ENCODE measurements around the gene TDRD9. TPM values are rescaled to one million over a fixed set of nuclear protein-coding genes. Genes with fewer than 3 reads are reported as not detected.

The TDRD9 gene
- total and polyA plus RNA-seq, 2 of the 4 experiments (the other 2 are of a cell fraction), result 0.07 to 0.18 TPM

DNA sequence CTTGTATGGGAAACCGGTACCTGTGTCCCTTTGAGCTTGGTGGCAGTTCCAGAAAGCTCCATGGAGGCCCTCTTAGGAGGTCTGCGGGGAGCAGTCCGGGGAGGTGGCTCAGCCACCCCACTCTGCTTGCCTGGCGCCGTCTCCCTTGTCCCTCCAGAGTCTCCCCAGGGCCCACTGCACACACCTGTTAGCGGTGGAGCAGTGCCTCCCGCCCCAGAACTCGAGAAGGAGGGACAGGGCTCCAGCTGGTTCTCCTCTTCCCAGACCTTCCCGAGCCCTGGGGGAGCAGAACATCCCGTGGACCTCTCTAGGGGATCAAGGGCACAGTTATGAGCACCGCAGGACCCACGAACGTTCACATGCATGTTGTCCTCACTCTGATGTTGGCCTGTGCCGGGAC lies 168.1 kb downstream of the TDRD9 start:
- H2AK5ac ChIP-seq (ENCODE audit: low read depth, low read length), result no peak overlapping the region
- no peak overlapping the region for H3K27ac ChIP-seq (ENCODE audit: insufficient read depth, low read length)
- no peak overlapping the region for H4K8ac ChIP-seq (ENCODE audit: low read depth in 2 of 2, low read length in 2 of 2)
- no peak overlapping the region for H4K5ac ChIP-seq (ENCODE audit: low read depth, low read length)
- no peak overlapping the region for H3K9ac ChIP-seq (ENCODE audit: low read depth, low read length)
- no peak overlapping the region for H3K4me2 ChIP-seq (ENCODE audit: low read depth, low read length)
- no peak overlapping the region for H2AFZ ChIP-seq (replicated peaks; ENCODE audit: low read length, poor library complexity)
- H2BK5ac ChIP-seq (ENCODE audit: low read depth, low read length, poor library complexity, severe bottlenecking), result no peak overlapping the region
- no peak overlapping the region for H3K18ac ChIP-seq (ENCODE audit: low read depth, low read length)
- 77% methylated on average over 8 of the region's 14 CpGs; no CpG with 5 or more reads in 1 of the 2 experiments for WGBS, 2 experiments (ENCODE audit: extremely low coverage in 2 of 2, insufficient read length in 1 of 2)
- no peaks in the 10 kb centered on the region for H3K9me3 ChIP-seq (ENCODE audit: control insufficient read depth, insufficient read depth, low read length)
- no peak overlapping the region for H3K4me3 ChIP-seq (ENCODE audit: insufficient read depth, low read depth, low read length)
- no peak overlapping the region for H2BK20ac ChIP-seq (ENCODE audit: low read depth, low read length)
- H3K9me1 ChIP-seq (ENCODE audit: insufficient read depth, low read length), result no peaks in the 10 kb centered on the region
- no peak for ATAC-seq (ENCODE audit: low read depth)
- H4K91ac ChIP-seq (ENCODE audit: insufficient read depth, low read depth, low read length), result no peak overlapping the region
- intact Hi-C loops (cut with micrococcal nuclease), result no loop called here
- no TSS peak for BruUV-seq (replicated peaks)
- H3K56ac ChIP-seq (ENCODE audit: extremely low read depth, insufficient read depth, low read length), result no peak overlapping the region
- no peaks in the 10 kb centered on the region for H3K79me1 ChIP-seq (ENCODE audit: low read depth in 1 of 2, low read length in 2 of 2)
- no peak overlapping the region for H2BK120ac ChIP-seq (ENCODE audit: low read depth, low read length)
- in situ Hi-C loops (cut with MboI; ENCODE audit: low sequenced_read_pairs), result loop anchor here (25.0 kb wide), 2 partner anchors 466 to 541 kb away; no protein-coding TSS in a partner anchor
- H3K4ac ChIP-seq (ENCODE audit: low read depth, low read length), result no peak overlapping the region
- H3K36me3 ChIP-seq (ENCODE audit: control insufficient read depth, insufficient read depth, low read length), result no peaks in the 10 kb centered on the region
- H3K27me3 ChIP-seq (ENCODE audit: control insufficient read depth, insufficient read depth, low read length), result no peaks in the 10 kb centered on the region; the same call in 1 of the 2 replicates
- dilution Hi-C loops (cut with HindIII; ENCODE audit: low sequenced_read_pairs, unreplicated experiment), result no loop called here
- no peak overlapping the region for H3K14ac ChIP-seq (replicated peaks; ENCODE audit: low read depth, low read length)
- H2BK15ac ChIP-seq (ENCODE audit: low read depth, low read length), result no peak overlapping the region
- H3K4me1 ChIP-seq (ENCODE audit: control insufficient read depth, insufficient read depth, low read length), result no peaks in the 10 kb centered on the region
- POLR2A ChIA-PET (ENCODE audit: unreplicated experiment), result no interaction called here
- no peak for DNase-seq
- TF ChIP-seq RAD21 (IDR thresholded peaks at IDR 0.05; ENCODE audit: low read length) (no peak), RCOR1 (IDR thresholded peaks at IDR 0.05; ENCODE audit: insufficient replicate concordance, low read length) (no peak), MAZ (IDR thresholded peaks at IDR 0.05; ENCODE audit: borderline replicate concordance, low read depth, low read length) (no peak), FOS (IDR thresholded peaks at IDR 0.05; ENCODE audit: low read depth, low read length) (no peak), CEBPB (IDR thresholded peaks at IDR 0.05; ENCODE audit: low read depth, low read length) (no peak)
- CTCF ChIA-PET, result no interaction called here
- H2AK9ac ChIP-seq (replicated peaks; ENCODE audit: low read depth, low read length, poor library complexity), result no peak overlapping the region
- no peak overlapping the region for H3K23ac ChIP-seq (ENCODE audit: low read depth, low read length)
- H4K20me1 ChIP-seq (ENCODE audit: insufficient read depth, low read length), result no peaks in the 10 kb centered on the region

All from IMR-90 (cell line).